HepG2 (cell line): Measurements from ENCODE around the gene DYNLL2. TPM values are rescaled to one million over a fixed set of nuclear protein-coding genes. Genes with fewer than 3 reads are reported as not detected.

Experiments
- ARNT ChIP-seq: fragments of 450-650 bp; IDR thresholded peaks from 2 replicates; pipeline ENCODE4 v1.6.1; 2017
- CBX2 ChIP-seq, 2 experiments: fragments of 200-600 bp in 1 of 2; sonication (generic); formaldehyde crosslinking in 1 of 2; IDR thresholded peaks; 2 replicates each; pipeline versions ENCODE4 v1.7.0 to v1.8.1; 2018 to 2022; ENCODE audit warnings: low read depth in 2 of 2, low read length in 1 of 2, mild to moderate bottlenecking in 1 of 2, missing genetic modification reagents in 1 of 2
- DNMT3B ChIP-seq: conservative IDR thresholded peaks from 2 replicates; pipeline ENCODE4 v1.6.1; 2016; ENCODE audit warnings: missing biosample characterization, control low read depth
- ETV6 ChIP-seq: sonication (generic); formaldehyde crosslinking; conservative IDR thresholded peaks from 2 replicates; pipeline ENCODE4 v1.4.0; 2020; ENCODE audit warnings: missing genetic modification reagents
- FOXC1 ChIP-seq: sonication (generic); formaldehyde crosslinking; IDR thresholded peaks from 2 replicates; pipeline ENCODE4 v1.8.0; 2022; ENCODE audit warnings: mild to moderate bottlenecking, missing genetic modification reagents, borderline replicate concordance
- FOXM1 ChIP-seq: sonication (generic); formaldehyde crosslinking; IDR thresholded peaks from 2 replicates; pipeline ENCODE4 v1.5.0; 2020; ENCODE audit warnings: missing genetic modification reagents
- MEF2D ChIP-seq: sonication (generic); formaldehyde crosslinking; IDR thresholded peaks from 2 replicates; pipeline ENCODE4 v1.5.1; 2020; ENCODE audit warnings: mild to moderate bottlenecking, missing genetic modification reagents
- NR2F2 ChIP-seq: IDR thresholded peaks from 2 replicates; pipeline ENCODE4 v1.6.1; 2012; ENCODE audit warnings: low read depth, inconsistent platforms, borderline replicate concordance
- REXO4 ChIP-seq: sonication (generic); formaldehyde crosslinking; IDR thresholded peaks from 2 replicates; pipeline ENCODE4 v1.8.0; 2022; ENCODE audit warnings: missing genetic modification reagents, mild to moderate bottlenecking, borderline replicate concordance
- ZNF224 ChIP-seq: sonication (generic); formaldehyde crosslinking; IDR thresholded peaks from 2 replicates; pipeline ENCODE4 v1.5.0; 2020; ENCODE audit warnings: mild to moderate bottlenecking, missing genetic modification reagents
- ZNF468 ChIP-seq: sonication (generic); formaldehyde crosslinking; IDR thresholded peaks from 2 replicates; pipeline ENCODE4 v1.8.0; 2022; ENCODE audit warnings: mild to moderate bottlenecking, moderate library complexity, missing genetic modification reagents
- polyA plus RNA-seq, 8 experiments: library from polyadenylated mRNA; depleted of rRNA in 3 of 8; stranded (reverse) in 7 of 8; unstranded in 1 of 8; fragments of >200 nt; fragmentation: Illumina TruSeq in 4 of 8; extraction: Trizol in 4 of 8; gene quantifications; 2 replicates each; pipeline versions ENCODE4 v1.2.1 to v1.2.3, GENCODE V29; 2011 to 2016; ENCODE audit warnings: low read depth in 4 of 8, missing spikeins in 1 of 8, mixed read lengths in 1 of 8; ENCODE audit not compliant: insufficient read depth in 1 of 8
- total RNA-seq, 5 experiments: library from RNA; depleted of rRNA; stranded (reverse); fragments of >200 nt; fragmentation: Illumina TruSeq; extraction: Trizol; gene quantifications; 2 replicates each; pipeline ENCODE4 v1.2.3, GENCODE V29; 2016; ENCODE audit warnings: low read depth in 1 of 5
- TF ChIP-seq, protein P1 (sequence below): IDR thresholded peaks from 2 replicates; pipeline ENCODE4 v1.6.1; 2012; ENCODE audit warnings: inconsistent platforms
- TF ChIP-seq, protein P2 (sequence below): sonication (generic); formaldehyde crosslinking; IDR thresholded peaks from 2 replicates; pipeline ENCODE4 v1.4.0; 2020; ENCODE audit warnings: missing genetic modification reagents
- TF ChIP-seq, protein P3 (sequence below): sonication (generic); formaldehyde crosslinking; IDR thresholded peaks from 2 replicates; pipeline ENCODE4 v1.8.1; 2023; ENCODE audit warnings: missing genetic modification reagents, inconsistent platforms, borderline replicate concordance
- TF ChIP-seq, protein P4 (sequence below), 2 experiments: IDR thresholded peaks; 2 replicates each; pipeline ENCODE4 v1.6.1; 2011 to 2012; ENCODE audit warnings: low read length in 2 of 2, borderline replicate concordance in 1 of 2, low read depth in 1 of 2, mild to moderate bottlenecking in 1 of 2, moderate library complexity in 1 of 2
- TF ChIP-seq, protein P5 (sequence below): sonication (generic); formaldehyde crosslinking; IDR thresholded peaks from 2 replicates; pipeline ENCODE4 v1.4.0; 2020; ENCODE audit warnings: missing genetic modification reagents, mild to moderate bottlenecking, borderline replicate concordance
- TF ChIP-seq, protein P6 (sequence below): sonication (generic); formaldehyde crosslinking; IDR thresholded peaks from 2 replicates; pipeline ENCODE4 v1.9.0; 2021; ENCODE audit warnings: missing genetic modification reagents, mild to moderate bottlenecking, borderline replicate concordance

Gene DYNLL2
- total and polyA plus RNA-seq, 2 of the 13 experiments (the other 11 are each of a cell fraction or from before 2014, with no cell fraction given), result 9.5 to 29.0 TPM

DNA sequence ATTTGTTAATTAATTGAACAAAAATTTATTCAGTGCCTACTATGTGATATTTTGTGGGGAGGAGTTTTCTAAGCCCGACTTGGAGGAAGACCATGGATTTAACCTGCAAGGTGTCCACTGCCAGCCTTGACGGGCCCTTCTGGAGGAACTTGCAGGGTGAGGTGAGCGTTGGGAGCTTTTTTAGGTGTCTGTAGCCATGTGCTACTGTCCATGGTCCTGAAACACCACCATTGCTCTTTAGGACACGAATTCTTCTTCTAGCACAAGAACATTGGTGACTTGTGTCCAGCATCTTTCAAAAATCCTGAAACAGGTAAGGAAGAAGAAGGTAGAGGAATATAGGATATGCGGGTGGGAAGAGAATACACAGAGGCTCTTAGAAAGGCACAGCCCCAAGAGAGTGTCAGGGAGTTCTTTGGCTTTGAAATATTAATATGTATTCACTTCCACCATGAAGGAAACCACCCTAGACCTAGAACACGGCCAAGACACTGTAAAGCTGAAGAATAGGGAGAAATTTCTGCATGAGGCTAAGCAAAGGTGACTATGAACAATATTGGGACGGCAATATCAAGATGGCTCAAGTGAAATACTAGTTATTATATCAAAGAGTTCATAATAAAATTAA lies 37.1 kb downstream of the DYNLL2 start (continued):
- TF ChIP-seq ZNF468 (CRISPR knock-in tag), result no peak
- TF ChIP-seq CBX2 (IDR thresholded peaks at IDR 0.05; ENCODE audit: low read depth, low read length), result no peak
- no peak for TF ChIP-seq CBX2 (CRISPR knock-in tag; IDR thresholded peaks at IDR 0.05; ENCODE audit: low read depth)
- TF ChIP-seq, protein P1, sequence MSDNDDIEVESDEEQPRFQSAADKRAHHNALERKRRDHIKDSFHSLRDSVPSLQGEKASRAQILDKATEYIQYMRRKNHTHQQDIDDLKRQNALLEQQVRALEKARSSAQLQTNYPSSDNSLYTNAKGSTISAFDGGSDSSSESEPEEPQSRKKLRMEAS, result no peak
- no peak for TF ChIP-seq ARNT
- TF ChIP-seq, protein P2, sequence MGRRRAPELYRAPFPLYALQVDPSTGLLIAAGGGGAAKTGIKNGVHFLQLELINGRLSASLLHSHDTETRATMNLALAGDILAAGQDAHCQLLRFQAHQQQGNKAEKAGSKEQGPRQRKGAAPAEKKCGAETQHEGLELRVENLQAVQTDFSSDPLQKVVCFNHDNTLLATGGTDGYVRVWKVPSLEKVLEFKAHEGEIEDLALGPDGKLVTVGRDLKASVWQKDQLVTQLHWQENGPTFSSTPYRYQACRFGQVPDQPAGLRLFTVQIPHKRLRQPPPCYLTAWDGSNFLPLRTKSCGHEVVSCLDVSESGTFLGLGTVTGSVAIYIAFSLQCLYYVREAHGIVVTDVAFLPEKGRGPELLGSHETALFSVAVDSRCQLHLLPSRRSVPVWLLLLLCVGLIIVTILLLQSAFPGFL (CRISPR knock-in tag), result no peak
- TF ChIP-seq NR2F2, result no peak
- TF ChIP-seq, protein P3, sequence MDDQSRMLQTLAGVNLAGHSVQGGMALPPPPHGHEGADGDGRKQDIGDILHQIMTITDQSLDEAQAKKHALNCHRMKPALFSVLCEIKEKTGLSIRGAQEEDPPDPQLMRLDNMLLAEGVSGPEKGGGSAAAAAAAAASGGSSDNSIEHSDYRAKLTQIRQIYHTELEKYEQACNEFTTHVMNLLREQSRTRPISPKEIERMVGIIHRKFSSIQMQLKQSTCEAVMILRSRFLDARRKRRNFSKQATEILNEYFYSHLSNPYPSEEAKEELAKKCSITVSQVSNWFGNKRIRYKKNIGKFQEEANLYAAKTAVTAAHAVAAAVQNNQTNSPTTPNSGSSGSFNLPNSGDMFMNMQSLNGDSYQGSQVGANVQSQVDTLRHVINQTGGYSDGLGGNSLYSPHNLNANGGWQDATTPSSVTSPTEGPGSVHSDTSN (CRISPR knock-in tag), result no peak; the same call in 1 of the 2 replicates
- TF ChIP-seq ZNF224 (CRISPR knock-in tag), result no peak
- TF ChIP-seq FOXM1 (CRISPR knock-in tag), result no peak
- TF ChIP-seq, protein P4, sequence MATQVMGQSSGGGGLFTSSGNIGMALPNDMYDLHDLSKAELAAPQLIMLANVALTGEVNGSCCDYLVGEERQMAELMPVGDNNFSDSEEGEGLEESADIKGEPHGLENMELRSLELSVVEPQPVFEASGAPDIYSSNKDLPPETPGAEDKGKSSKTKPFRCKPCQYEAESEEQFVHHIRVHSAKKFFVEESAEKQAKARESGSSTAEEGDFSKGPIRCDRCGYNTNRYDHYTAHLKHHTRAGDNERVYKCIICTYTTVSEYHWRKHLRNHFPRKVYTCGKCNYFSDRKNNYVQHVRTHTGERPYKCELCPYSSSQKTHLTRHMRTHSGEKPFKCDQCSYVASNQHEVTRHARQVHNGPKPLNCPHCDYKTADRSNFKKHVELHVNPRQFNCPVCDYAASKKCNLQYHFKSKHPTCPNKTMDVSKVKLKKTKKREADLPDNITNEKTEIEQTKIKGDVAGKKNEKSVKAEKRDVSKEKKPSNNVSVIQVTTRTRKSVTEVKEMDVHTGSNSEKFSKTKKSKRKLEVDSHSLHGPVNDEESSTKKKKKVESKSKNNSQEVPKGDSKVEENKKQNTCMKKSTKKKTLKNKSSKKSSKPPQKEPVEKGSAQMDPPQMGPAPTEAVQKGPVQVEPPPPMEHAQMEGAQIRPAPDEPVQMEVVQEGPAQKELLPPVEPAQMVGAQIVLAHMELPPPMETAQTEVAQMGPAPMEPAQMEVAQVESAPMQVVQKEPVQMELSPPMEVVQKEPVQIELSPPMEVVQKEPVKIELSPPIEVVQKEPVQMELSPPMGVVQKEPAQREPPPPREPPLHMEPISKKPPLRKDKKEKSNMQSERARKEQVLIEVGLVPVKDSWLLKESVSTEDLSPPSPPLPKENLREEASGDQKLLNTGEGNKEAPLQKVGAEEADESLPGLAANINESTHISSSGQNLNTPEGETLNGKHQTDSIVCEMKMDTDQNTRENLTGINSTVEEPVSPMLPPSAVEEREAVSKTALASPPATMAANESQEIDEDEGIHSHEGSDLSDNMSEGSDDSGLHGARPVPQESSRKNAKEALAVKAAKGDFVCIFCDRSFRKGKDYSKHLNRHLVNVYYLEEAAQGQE (IDR thresholded peaks at IDR 0.05; ENCODE audit: borderline replicate concordance in 1 of 2, low read depth in 1 of 2, low read length in 2 of 2), result peak in 1 of 2 experiments; percentile 98
- TF ChIP-seq, protein P5, sequence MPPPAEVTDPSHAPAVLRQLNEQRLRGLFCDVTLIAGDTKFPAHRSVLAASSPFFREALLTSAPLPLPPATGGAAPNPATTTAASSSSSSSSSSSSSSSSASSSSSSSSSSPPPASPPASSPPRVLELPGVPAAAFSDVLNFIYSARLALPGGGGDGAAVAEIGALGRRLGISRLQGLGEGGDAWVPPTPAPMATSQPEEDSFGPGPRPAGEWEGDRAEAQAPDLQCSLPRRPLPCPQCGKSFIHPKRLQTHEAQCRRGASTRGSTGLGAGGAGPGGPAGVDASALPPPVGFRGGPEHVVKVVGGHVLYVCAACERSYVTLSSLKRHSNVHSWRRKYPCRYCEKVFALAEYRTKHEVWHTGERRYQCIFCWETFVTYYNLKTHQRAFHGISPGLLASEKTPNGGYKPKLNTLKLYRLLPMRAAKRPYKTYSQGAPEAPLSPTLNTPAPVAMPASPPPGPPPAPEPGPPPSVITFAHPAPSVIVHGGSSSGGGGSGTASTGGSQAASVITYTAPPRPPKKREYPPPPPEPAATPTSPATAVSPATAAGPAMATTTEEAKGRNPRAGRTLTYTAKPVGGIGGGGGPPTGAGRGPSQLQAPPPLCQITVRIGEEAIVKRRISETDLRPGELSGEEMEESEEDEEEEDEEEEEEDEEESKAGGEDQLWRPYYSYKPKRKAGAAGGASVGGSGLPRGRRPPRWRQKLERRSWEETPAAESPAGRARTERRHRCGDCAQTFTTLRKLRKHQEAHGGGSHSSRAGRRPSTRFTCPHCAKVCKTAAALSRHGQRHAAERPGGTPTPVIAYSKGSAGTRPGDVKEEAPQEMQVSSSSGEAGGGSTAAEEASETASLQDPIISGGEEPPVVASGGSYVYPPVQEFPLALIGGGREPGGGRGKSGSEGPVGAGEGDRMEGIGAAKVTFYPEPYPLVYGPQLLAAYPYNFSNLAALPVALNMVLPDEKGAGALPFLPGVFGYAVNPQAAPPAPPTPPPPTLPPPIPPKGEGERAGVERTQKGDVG (CRISPR knock-in tag), result no peak
- TF ChIP-seq DNMT3B, result peak; percentile 98; the same call in 1 of the 2 replicates
- TF ChIP-seq REXO4 (CRISPR knock-in tag), result 0 out of 2 replicates have a peak, but pooled peaks have one; percentile 68
- peak; percentile 49; the same call in 1 of the 2 replicates for TF ChIP-seq FOXC1
- TF ChIP-seq ETV6 (CRISPR knock-in tag), result peak; percentile 87; the same call in 1 of the 2 replicates
- peak; percentile 62; the same call in 1 of the 2 replicates for TF ChIP-seq MEF2D
- TF ChIP-seq, protein P6, sequence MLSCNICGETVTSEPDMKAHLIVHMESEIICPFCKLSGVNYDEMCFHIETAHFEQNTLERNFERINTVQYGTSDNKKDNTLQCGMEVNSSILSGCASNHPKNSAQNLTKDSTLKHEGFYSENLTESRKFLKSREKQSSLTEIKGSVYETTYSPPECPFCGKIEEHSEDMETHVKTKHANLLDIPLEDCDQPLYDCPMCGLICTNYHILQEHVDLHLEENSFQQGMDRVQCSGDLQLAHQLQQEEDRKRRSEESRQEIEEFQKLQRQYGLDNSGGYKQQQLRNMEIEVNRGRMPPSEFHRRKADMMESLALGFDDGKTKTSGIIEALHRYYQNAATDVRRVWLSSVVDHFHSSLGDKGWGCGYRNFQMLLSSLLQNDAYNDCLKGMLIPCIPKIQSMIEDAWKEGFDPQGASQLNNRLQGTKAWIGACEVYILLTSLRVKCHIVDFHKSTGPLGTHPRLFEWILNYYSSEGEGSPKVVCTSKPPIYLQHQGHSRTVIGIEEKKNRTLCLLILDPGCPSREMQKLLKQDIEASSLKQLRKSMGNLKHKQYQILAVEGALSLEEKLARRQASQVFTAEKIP, result no peak
